Fibroblast of lung (primary cell): ENCODE results near the gene TNS3. TPM values are rescaled to one million over a fixed set of nuclear protein-coding genes. Genes with fewer than 3 reads are reported as not detected.

Experiments used
- DNase-seq, 2 donors: peaks; one replicate each; pipeline versions ENCODE4 v3.0.0 to v3.0.0-alpha.2; 2010; ENCODE audit warnings: low read depth in 2 of 2
- H2AFZ ChIP-seq: 2 replicates; pipeline ENCODE4 v1.5.1; 2012; ENCODE audit warnings: low read length, control low read depth, inconsistent platforms
- H3K27ac ChIP-seq: 2 replicates; pipeline ENCODE4 v1.5.1; 2011; ENCODE audit warnings: low read length, control low read depth; ENCODE audit not compliant: insufficient read depth
- H3K27me3 ChIP-seq: 2 replicates; pipeline ENCODE4 v1.5.1; 2011; ENCODE audit warnings: mild to moderate bottlenecking, low read length; ENCODE audit not compliant: control insufficient read depth, insufficient read depth
- H3K36me3 ChIP-seq: 2 replicates; pipeline ENCODE4 v1.5.1; 2011; ENCODE audit warnings: low read length; ENCODE audit not compliant: control insufficient read depth, insufficient read depth
- H3K4me1 ChIP-seq: 2 replicates; pipeline ENCODE4 v1.5.1; 2011; ENCODE audit warnings: low read length; ENCODE audit not compliant: control insufficient read depth, insufficient read depth; ENCODE audit errors: extremely low read depth
- H3K4me2 ChIP-seq: 2 replicates; pipeline ENCODE4 v1.5.1; 2011; ENCODE audit warnings: low read length, control low read depth; ENCODE audit not compliant: insufficient read depth; ENCODE audit errors: extremely low read depth
- H3K4me3 ChIP-seq, 4 experiments: fragments of 200-600 bp in 1 of 4; sonication (generic) in 1 of 4; replicated peaks in 1 of 4; 2 replicates each; pipeline ENCODE4 v1.5.1; 2011 to 2016; ENCODE audit warnings: low read length in 4 of 4, low read depth in 3 of 4, mild to moderate bottlenecking in 3 of 4, control low read depth in 2 of 4, inconsistent platforms in 1 of 4, mixed read lengths in 1 of 4; ENCODE audit not compliant: insufficient read depth in 1 of 4; ENCODE audit errors: control extremely low read depth in 1 of 4
- H3K79me2 ChIP-seq: 2 replicates; pipeline ENCODE4 v1.5.1; 2012; ENCODE audit warnings: mild to moderate bottlenecking, low read length, inconsistent platforms; ENCODE audit not compliant: control insufficient read depth, insufficient read depth
- H3K9ac ChIP-seq: 2 replicates; pipeline ENCODE4 v1.5.1; 2011; ENCODE audit warnings: mild to moderate bottlenecking, low read length, control low read depth; ENCODE audit not compliant: insufficient read depth
- H3K9me3 ChIP-seq: 2 replicates; pipeline ENCODE4 v1.5.1; 2012; ENCODE audit warnings: low read depth, low read length; ENCODE audit not compliant: control insufficient read depth, insufficient read depth
- H4K20me1 ChIP-seq: 2 replicates; pipeline ENCODE4 v1.5.1; 2011; ENCODE audit warnings: low read length; ENCODE audit not compliant: control insufficient read depth, insufficient read depth; ENCODE audit errors: extremely low read depth
- EZH2 ChIP-seq: IDR thresholded peaks from 2 replicates; pipeline ENCODE4 v1.5.1; 2012; ENCODE audit warnings: low read length, control low read depth, mild to moderate bottlenecking; ENCODE audit errors: missing control alignments
- polyA plus RNA-seq, 2 donors: library from polyadenylated mRNA; depleted of rRNA in 1 of 2; stranded (reverse) in 1 of 2; unstranded in 1 of 2; fragments of >200 nt; gene quantifications; 2 replicates each; pipeline ENCODE4 v1.2.1, GENCODE V29; 2011 to 2012; ENCODE audit warnings: missing spikeins in 1 of 2
- total RNA-seq: library from RNA; depleted of rRNA; stranded (reverse); fragments of >200 nt; gene quantifications from 2 replicates; pipeline ENCODE4 v1.2.1, GENCODE V29; 2014
- TF ChIP-seq, protein P1 (sequence below), 2 donors: IDR thresholded peaks in 1 of 2; conservative IDR thresholded peaks in 1 of 2; 1 replicate in 1 of 2; 2 replicates in 1 of 2; pipeline ENCODE4 v1.5.1; 2011 to 2012; ENCODE audit warnings: low read length in 2 of 2, control low read depth in 1 of 2, inconsistent platforms in 1 of 2, low read depth in 1 of 2, mild to moderate bottlenecking in 1 of 2

The TNS3 gene
- total and polyA plus RNA-seq, 2 donors (not counting 1 experiment from before 2014, with no cell fraction given): 74.4 to 88.8 TPM

GRCh38 chr7:47571331-47572093, 10.4 kb downstream of the TNS3 start:
- Histone ChIP-seq H3K4me3 (peak overlapping the region in 1 of 4 experiments; percentile 0), H3K27me3 (no peaks in the 10 kb centered on the region), H2AFZ (no peak overlapping the region), H3K27ac (peak overlapping the region; percentile 81), H4K20me1 (no peaks in the 10 kb centered on the region), H3K4me1 (peaks cover 50% of the 10 kb centered on the region), H3K79me2 (peaks cover 51% of the 10 kb centered on the region), H3K9ac (peak overlapping the region; percentile 54), H3K4me2 (peak overlapping the region; percentile 76), H3K9me3 (no peaks in the 10 kb centered on the region), H3K36me3 (peaks cover 2% of the 10 kb centered on the region)
- TF ChIP-seq, protein P1, sequence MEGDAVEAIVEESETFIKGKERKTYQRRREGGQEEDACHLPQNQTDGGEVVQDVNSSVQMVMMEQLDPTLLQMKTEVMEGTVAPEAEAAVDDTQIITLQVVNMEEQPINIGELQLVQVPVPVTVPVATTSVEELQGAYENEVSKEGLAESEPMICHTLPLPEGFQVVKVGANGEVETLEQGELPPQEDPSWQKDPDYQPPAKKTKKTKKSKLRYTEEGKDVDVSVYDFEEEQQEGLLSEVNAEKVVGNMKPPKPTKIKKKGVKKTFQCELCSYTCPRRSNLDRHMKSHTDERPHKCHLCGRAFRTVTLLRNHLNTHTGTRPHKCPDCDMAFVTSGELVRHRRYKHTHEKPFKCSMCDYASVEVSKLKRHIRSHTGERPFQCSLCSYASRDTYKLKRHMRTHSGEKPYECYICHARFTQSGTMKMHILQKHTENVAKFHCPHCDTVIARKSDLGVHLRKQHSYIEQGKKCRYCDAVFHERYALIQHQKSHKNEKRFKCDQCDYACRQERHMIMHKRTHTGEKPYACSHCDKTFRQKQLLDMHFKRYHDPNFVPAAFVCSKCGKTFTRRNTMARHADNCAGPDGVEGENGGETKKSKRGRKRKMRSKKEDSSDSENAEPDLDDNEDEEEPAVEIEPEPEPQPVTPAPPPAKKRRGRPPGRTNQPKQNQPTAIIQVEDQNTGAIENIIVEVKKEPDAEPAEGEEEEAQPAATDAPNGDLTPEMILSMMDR (conservative IDR thresholded peaks at IDR 0.05 in 1 of 2, IDR thresholded peaks at IDR 0.05 in 1 of 2; ENCODE audit: low read depth in 1 of 2, low read length in 2 of 2): no peak
- TF ChIP-seq EZH2: no peak
- DNase-seq: peak; percentile 85 to 97

- Histone ChIP-seq H3K79me2 (peaks cover 48% of the 10 kb centered on the region), H3K9me3 (no peaks in the 10 kb centered on the region), H3K4me1 (peaks cover 43% of the 10 kb centered on the region)
These were observed 11.3 kb downstream of the TNS3 start for GRCh38 chr7:47570649-47571050.

GRCh38 chr7:47568547-47568946, 13.4 kb downstream of the TNS3 start:
- H3K27ac ChIP-seq: no peak overlapping the region
- no peak overlapping the region for H3K4me2 ChIP-seq
- no peaks in the 10 kb centered on the region for H3K9me3 ChIP-seq
- H2AFZ ChIP-seq: no peak overlapping the region
- no peaks in the 10 kb centered on the region for H4K20me1 ChIP-seq
- peaks cover 47% of the 10 kb centered on the region for H3K79me2 ChIP-seq
- TF ChIP-seq EZH2: no peak
- TF ChIP-seq, protein P1 (conservative IDR thresholded peaks at IDR 0.05 in 1 of 2, IDR thresholded peaks at IDR 0.05 in 1 of 2; ENCODE audit: low read depth in 1 of 2, low read length in 2 of 2): no peak
- no peak overlapping the region for H3K4me3 ChIP-seq
- no peaks in the 10 kb centered on the region for H3K27me3 ChIP-seq
- peaks cover 29% of the 10 kb centered on the region for H3K4me1 ChIP-seq
- no peak overlapping the region for H3K9ac ChIP-seq
- H3K36me3 ChIP-seq: no peaks in the 10 kb centered on the region
- DNase-seq: no peak

More at GRCh38 chr7:47570649-47571050, 11.3 kb downstream of the TNS3 start:
- Histone ChIP-seq H3K4me2 (no peak overlapping the region), H3K4me3 (no peak overlapping the region), H3K27me3 (no peaks in the 10 kb centered on the region), H4K20me1 (no peaks in the 10 kb centered on the region), H3K36me3 (no peaks in the 10 kb centered on the region), H3K9ac (no peak overlapping the region), H2AFZ (no peak overlapping the region), H3K27ac (peak overlapping the region; percentile 81)
- peak; percentile 70 to 88 for DNase-seq
- TF ChIP-seq, protein P1 (conservative IDR thresholded peaks at IDR 0.05 in 1 of 2, IDR thresholded peaks at IDR 0.05 in 1 of 2; ENCODE audit: low read depth in 1 of 2, low read length in 2 of 2): no peak
- no peak for TF ChIP-seq EZH2
